Measurements from ENCODE around the gene ADAMTSL5.

ADAMTSL5 gene

GRCh38 chr19:1468821-1469254, 44.0 kb downstream of the ADAMTSL5 start:
- Histone ChIP-seq H3K27me3 (ENCODE audit: insufficient read depth, low read length) (peaks cover 100% of the 10 kb centered on the region), H3K4me3 (ENCODE audit: low read length) (no peak overlapping the region), H3K9ac (ENCODE audit: low read depth, low read length) (no peak overlapping the region), H3K27ac (ENCODE audit: low read length) (no peak overlapping the region), H3K9me3 (ENCODE audit: insufficient read depth, low read depth, low read length) (no peaks in the 10 kb centered on the region), H3K4me1 (ENCODE audit: insufficient read depth, low read length) (no peaks in the 10 kb centered on the region), H3K36me3 (ENCODE audit: insufficient read depth, low read depth, low read length) (no peaks in the 10 kb centered on the region)

- Histone ChIP-seq H3K36me3 (ENCODE audit: insufficient read depth, low read depth, low read length) (no peaks in the 10 kb centered on the region), H3K9me3 (ENCODE audit: insufficient read depth, low read depth, low read length) (no peaks in the 10 kb centered on the region), H3K27me3 (ENCODE audit: insufficient read depth, low read length) (peaks cover 100% of the 10 kb centered on the region), H3K27ac (ENCODE audit: low read length) (no peak overlapping the region), H3K9ac (ENCODE audit: low read depth, low read length) (no peak overlapping the region), H3K4me1 (ENCODE audit: insufficient read depth, low read length) (no peaks in the 10 kb centered on the region), H3K4me3 (ENCODE audit: low read length) (no peak overlapping the region)
Measured at GRCh38 chr19:1468274-1468820, 44.5 kb downstream of the ADAMTSL5 start.

DNA sequence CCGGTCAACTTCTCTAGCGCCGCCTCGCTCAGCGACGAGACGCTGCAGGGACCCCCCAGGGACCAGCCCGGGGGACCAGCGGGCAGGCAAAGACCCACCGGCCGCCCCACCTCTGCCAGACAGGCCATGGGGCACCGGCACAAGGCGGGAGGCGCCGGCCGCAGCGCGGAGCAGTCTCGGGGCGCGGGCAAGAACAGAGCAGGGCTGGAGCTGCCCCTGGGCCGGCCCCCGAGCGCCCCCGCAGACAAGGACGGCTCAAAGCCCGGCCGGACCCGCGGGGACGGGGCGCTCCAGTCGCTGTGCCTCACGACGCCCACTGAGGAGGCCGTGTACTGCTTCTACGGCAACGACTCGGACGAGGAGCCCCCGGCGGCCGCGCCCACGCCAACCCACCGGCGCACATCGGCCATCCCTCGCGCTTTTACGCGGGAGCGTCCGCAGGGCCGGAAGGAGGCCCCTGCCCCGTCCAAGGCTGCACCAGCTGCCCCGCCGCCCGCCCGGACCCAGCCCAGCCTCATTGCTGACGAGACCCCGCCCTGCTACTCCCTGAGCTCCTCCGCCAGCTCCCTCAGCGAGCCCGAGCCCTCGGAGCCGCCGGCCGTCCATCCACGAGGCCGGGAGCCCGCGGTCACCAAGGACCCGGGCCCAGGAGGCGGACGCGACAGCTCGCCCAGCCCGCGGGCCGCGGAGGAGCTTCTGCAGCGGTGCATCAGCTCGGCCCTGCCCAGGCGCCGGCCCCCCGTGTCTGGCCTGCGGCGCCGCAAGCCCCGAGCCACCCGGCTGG, 45.1 kb downstream of the ADAMTSL5 start:
- Histone ChIP-seq H3K27ac (ENCODE audit: low read length) (no peak overlapping the region), H3K27me3 (ENCODE audit: insufficient read depth, low read length) (peaks cover 97% of the 10 kb centered on the region)

GRCh38 chr19:1467215-1467489, 45.7 kb downstream of the ADAMTSL5 start:
- Histone ChIP-seq H3K9ac (ENCODE audit: low read depth, low read length) (no peak overlapping the region), H3K9me3 (ENCODE audit: insufficient read depth, low read depth, low read length) (no peaks in the 10 kb centered on the region), H3K27me3 (ENCODE audit: insufficient read depth, low read length) (peaks cover 92% of the 10 kb centered on the region), H3K4me1 (ENCODE audit: insufficient read depth, low read length) (no peaks in the 10 kb centered on the region), H3K4me3 (ENCODE audit: low read length) (no peak overlapping the region; the same call in 1 of the 2 replicates), H3K36me3 (ENCODE audit: insufficient read depth, low read depth, low read length) (no peaks in the 10 kb centered on the region), H3K27ac (ENCODE audit: low read length) (no peak overlapping the region)

More for the DNA sequence above, 45.1 kb downstream of the ADAMTSL5 start:
- no peaks in the 10 kb centered on the region for H3K36me3 ChIP-seq (ENCODE audit: insufficient read depth, low read depth, low read length)
- H3K9me3 ChIP-seq (ENCODE audit: insufficient read depth, low read depth, low read length) = no peaks in the 10 kb centered on the region
- no peaks in the 10 kb centered on the region for H3K4me1 ChIP-seq (ENCODE audit: insufficient read depth, low read length)
- H3K9ac ChIP-seq (ENCODE audit: low read depth, low read length) = no peak overlapping the region
- H3K4me3 ChIP-seq (ENCODE audit: low read length) = no peak overlapping the region

DNA sequence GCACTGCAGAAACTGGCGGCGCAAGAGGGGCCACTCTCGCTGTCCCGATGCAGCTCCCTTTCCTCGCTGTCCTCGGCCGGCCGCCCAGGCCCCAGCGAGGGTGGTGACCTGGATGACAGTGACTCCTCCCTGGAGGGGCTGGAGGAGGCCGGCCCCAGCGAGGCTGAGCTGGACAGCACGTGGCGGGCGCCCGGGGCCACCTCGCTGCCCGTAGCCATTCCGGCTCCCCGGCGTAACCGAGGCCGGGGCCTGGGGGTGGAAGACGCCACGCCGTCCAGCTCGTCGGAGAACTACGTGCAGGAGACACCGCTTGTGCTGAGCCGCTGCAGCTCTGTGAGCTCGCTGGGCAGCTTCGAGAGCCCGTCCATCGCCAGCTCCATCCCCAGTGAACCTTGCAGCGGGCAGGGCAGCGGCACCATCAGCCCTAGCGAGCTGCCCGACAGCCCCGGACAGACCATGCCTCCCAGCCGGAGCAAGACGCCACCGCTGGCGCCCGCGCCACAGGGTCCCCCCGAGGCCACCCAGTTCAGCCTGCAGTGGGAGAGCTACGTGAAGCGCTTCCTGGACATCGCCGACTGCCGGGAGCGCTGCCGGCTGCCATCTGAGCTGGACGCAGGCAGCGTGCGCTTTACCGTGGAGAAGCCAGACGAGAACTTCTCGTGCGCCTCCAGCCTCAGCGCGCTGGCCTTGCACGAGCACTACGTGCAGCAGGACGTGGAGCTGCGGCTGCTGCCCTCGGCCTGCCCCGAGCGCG, 46.2 kb downstream of the ADAMTSL5 start:
- no peak overlapping the region for H3K27ac ChIP-seq (ENCODE audit: low read length)

DNA sequence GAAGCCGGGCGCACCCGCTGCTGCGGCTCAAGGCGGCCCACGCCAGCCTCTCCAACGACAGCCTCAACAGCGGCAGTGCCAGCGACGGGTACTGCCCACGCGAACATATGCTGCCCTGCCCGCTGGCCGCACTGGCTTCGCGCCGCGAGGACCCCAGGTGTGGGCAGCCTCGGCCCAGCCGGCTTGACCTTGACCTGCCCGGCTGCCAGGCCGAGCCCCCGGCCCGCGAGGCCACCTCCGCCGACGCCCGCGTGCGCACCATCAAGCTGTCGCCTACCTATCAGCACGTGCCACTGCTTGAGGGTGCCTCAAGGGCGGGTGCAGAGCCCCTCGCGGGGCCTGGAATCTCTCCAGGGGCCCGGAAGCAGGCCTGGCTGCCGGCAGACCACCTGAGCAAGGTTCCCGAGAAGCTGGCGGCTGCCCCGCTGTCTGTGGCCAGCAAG, 46.8 kb downstream of the ADAMTSL5 start:
- peaks cover 81% of the 10 kb centered on the region for H3K27me3 ChIP-seq (ENCODE audit: insufficient read depth, low read length)

More for the DNA sequence above, 46.2 kb downstream of the ADAMTSL5 start:
- no peaks in the 10 kb centered on the region for H3K9me3 ChIP-seq (ENCODE audit: insufficient read depth, low read depth, low read length)
- no peaks in the 10 kb centered on the region for H3K4me1 ChIP-seq (ENCODE audit: insufficient read depth, low read length)
- H3K36me3 ChIP-seq (ENCODE audit: insufficient read depth, low read depth, low read length) = no peaks in the 10 kb centered on the region
- peaks cover 87% of the 10 kb centered on the region for H3K27me3 ChIP-seq (ENCODE audit: insufficient read depth, low read length)
- no peak overlapping the region; the same call in 1 of the 2 replicates for H3K4me3 ChIP-seq (ENCODE audit: low read length)
- H3K9ac ChIP-seq (ENCODE audit: low read depth, low read length) = no peak overlapping the region

GRCh38 chr19:1465191-1466016, 47.4 kb downstream of the ADAMTSL5 start:
- no peaks in the 10 kb centered on the region for H3K9me3 ChIP-seq (ENCODE audit: insufficient read depth, low read depth, low read length)
- H3K4me1 ChIP-seq (ENCODE audit: insufficient read depth, low read length) = no peaks in the 10 kb centered on the region
- H3K27ac ChIP-seq (ENCODE audit: low read length) = no peak overlapping the region
- H3K36me3 ChIP-seq (ENCODE audit: insufficient read depth, low read depth, low read length) = no peaks in the 10 kb centered on the region
- no peak overlapping the region; the same call in 1 of the 2 replicates for H3K4me3 ChIP-seq (ENCODE audit: low read length)
- no peak overlapping the region for H3K9ac ChIP-seq (ENCODE audit: low read depth, low read length)
- peaks cover 74% of the 10 kb centered on the region for H3K27me3 ChIP-seq (ENCODE audit: insufficient read depth, low read length)

More for the DNA sequence above, 46.8 kb downstream of the ADAMTSL5 start:
- H3K9me3 ChIP-seq (ENCODE audit: insufficient read depth, low read depth, low read length) = no peaks in the 10 kb centered on the region
- no peak overlapping the region for H3K27ac ChIP-seq (ENCODE audit: low read length)
- H3K36me3 ChIP-seq (ENCODE audit: insufficient read depth, low read depth, low read length) = no peaks in the 10 kb centered on the region
- H3K9ac ChIP-seq (ENCODE audit: low read depth, low read length) = no peak overlapping the region
- no peak overlapping the region for H3K4me3 ChIP-seq (ENCODE audit: low read length)
- no peaks in the 10 kb centered on the region for H3K4me1 ChIP-seq (ENCODE audit: insufficient read depth, low read length)

- H3K4me3 ChIP-seq (ENCODE audit: low read length) = no peak overlapping the region
- H3K27me3 ChIP-seq (ENCODE audit: insufficient read depth, low read length) = peaks cover 74% of the 10 kb centered on the region
- H3K9ac ChIP-seq (ENCODE audit: low read depth, low read length) = no peak overlapping the region
- H3K27ac ChIP-seq (ENCODE audit: low read length) = no peak overlapping the region
- H3K9me3 ChIP-seq (ENCODE audit: insufficient read depth, low read depth, low read length) = no peaks in the 10 kb centered on the region
- no peaks in the 10 kb centered on the region for H3K4me1 ChIP-seq (ENCODE audit: insufficient read depth, low read length)
- H3K36me3 ChIP-seq (ENCODE audit: insufficient read depth, low read depth, low read length) = no peaks in the 10 kb centered on the region
Measured at GRCh38 chr19:1461862-1462261, 51.0 kb downstream of the ADAMTSL5 start.

DNA sequence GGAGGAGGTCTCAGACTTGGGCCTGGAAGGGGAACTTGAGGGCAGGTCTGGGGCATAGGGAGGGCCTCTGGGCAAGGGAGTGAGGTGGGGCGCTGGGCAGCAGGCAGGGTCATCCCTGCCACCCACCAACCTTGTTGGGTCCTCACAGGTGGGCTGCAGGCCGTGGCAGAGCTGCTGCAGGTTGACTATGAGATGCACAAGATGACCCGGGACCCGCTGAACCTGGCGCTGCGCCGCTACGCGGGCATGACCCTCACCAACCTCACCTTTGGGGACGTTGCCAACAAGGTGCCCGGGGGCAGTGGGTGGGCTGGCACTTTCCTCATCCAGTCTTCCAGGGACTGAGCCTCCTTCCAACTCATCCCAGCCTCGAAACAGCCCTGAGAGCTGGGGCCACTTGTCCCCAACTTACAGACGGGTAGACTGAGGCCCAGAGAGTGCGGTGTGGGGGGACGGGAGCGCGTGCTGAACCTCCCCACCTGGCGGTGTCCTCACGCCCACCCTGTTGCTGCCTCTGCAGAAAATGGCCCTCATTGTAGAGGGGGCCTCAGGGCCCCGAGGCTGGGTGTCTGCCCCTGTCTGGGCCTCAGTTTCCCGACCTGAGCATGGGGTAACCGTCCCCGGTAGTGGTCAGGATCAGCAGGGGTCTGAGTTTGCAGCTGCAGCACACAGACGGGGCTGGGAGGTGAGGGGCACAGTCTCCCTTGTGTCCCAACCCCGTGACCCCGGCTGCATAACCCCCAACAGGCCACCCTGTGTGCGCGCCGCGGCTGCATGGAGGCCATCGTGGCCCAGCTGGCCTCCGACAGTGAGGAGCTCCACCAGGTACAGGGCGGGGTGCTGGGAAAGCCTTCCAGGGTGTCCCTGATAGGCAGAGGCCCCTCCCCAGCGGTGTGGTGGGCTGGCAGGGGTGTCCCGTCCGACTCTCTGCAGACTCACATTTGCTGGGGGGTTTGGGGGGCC, 52.5 kb downstream of the ADAMTSL5 start:
- no peaks in the 10 kb centered on the region for H3K9me3 ChIP-seq (ENCODE audit: insufficient read depth, low read depth, low read length)
- H3K4me1 ChIP-seq (ENCODE audit: insufficient read depth, low read length) = no peaks in the 10 kb centered on the region
- no peaks in the 10 kb centered on the region for H3K36me3 ChIP-seq (ENCODE audit: insufficient read depth, low read depth, low read length)
- H3K27ac ChIP-seq (ENCODE audit: low read length) = no peak overlapping the region
- no peak overlapping the region for H3K9ac ChIP-seq (ENCODE audit: low read depth, low read length)
- no peak overlapping the region for H3K4me3 ChIP-seq (ENCODE audit: low read length)
- H3K27me3 ChIP-seq (ENCODE audit: insufficient read depth, low read length) = peaks cover 74% of the 10 kb centered on the region

- Histone ChIP-seq H3K4me1 (ENCODE audit: insufficient read depth, low read length) (no peaks in the 10 kb centered on the region), H3K9me3 (ENCODE audit: insufficient read depth, low read depth, low read length) (no peaks in the 10 kb centered on the region), H3K4me3 (ENCODE audit: low read length) (no peak overlapping the region), H3K9ac (ENCODE audit: low read depth, low read length) (no peak overlapping the region), H3K27me3 (ENCODE audit: insufficient read depth, low read length) (peaks cover 72% of the 10 kb centered on the region), H3K36me3 (ENCODE audit: insufficient read depth, low read depth, low read length) (no peaks in the 10 kb centered on the region), H3K27ac (ENCODE audit: low read length) (no peak overlapping the region)
Measured at GRCh38 chr19:1459479-1459878, 53.3 kb downstream of the ADAMTSL5 start.
